A549 (cell line): ENCODE data around the gene ZNF737.

ENCODE experiments used
- BHLHE40 ChIP-seq: IDR thresholded peaks from 2 replicates; pipeline ENCODE4 v1.6.1; 2012; ENCODE audit warnings: low read depth, low read length, inconsistent platforms
- HOXA7 ChIP-seq: fragments of 250-450 bp; sonication (Bioruptor Pico); IDR thresholded peaks from 2 replicates; pipeline ENCODE4 v1.5.0; 2020; ENCODE audit warnings: mild to moderate bottlenecking, moderate library complexity
- PBX3 ChIP-seq: IDR thresholded peaks from 2 replicates; pipeline ENCODE4 v1.6.1; 2012
- POLR2AphosphoS2 ChIP-seq: conservative IDR thresholded peaks from 2 replicates; pipeline ENCODE4 v1.6.1; 2012; ENCODE audit warnings: low read length, improper control_type of control experiment, inconsistent platforms

DNA sequence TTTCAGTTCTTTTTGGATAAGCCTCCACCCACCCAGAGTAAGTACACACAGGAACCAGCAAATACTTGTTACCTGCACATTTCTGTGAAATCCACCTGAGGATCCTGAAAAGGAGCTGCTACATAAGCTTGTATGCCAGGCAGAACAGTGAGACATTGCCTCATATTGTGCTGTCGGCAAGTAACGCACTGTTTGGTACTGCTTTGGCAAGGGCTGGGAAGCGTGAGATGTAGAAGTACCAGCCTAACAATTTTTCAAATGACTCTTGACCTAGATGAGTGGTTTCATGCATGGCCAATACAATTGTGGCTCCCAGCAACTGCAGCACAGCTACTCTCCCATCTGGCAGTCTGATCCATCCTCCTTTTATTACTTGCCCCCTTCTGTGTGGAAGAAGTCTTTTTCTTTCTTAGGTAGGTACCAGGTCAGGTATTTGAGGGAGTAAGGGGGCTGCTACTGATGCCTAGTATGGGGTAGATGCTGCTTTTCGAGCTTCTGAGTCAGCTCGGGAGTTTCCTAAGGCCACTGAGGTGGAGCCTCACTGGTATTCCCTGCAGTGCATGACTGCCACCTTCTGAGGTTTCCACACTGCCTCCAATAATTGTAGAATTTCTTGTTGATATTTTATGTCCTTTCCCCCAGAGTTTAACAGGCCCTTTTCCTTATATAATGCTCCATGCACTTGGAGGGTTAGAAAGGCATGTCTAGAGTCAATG lies 52.2 kb downstream of the ZNF737 start:
- TF ChIP-seq HOXA7: no peak
- TF ChIP-seq PBX3: no peak
- TF ChIP-seq BHLHE40: no peak
- no peak for TF ChIP-seq POLR2AphosphoS2
